Measurements from ENCODE around the gene TCF19.

Gene TCF19

GRCh38 chr6:31210741-31211532, 52.5 kb downstream of the TCF19 start:
- no peak for DNase-seq

Data from CD4-positive, alpha-beta T cell treated with Interleukin-17A for 4 hours (primary cell).